Adrenal gland (tissue), 12 donors: ENCODE data around the gene TWNK. TPM values are rescaled to one million over a fixed set of nuclear protein-coding genes. Genes with fewer than 3 reads are reported as not detected.
A peak's percentile ranks its signal among the peaks of the same experiment; 100 is the strongest.

Experiments
- DNase-seq, 7 donors: peaks; one replicate each; pipeline ENCODE4 v3.0.0-alpha.2; 2019 to 2020
- H3K27ac ChIP-seq, 5 donors: fragments of 200-600 bp; sonication (generic) in 4 of 5; 1 replicate in 3 of 5; 2 replicates in 2 of 5; pipeline versions ENCODE4 v1.5.1 to v1.8.0; 2016 to 2020; ENCODE audit warnings: mild to moderate bottlenecking in 1 of 5
- H3K27me3 ChIP-seq: fragments of 200-600 bp; 2 replicates; pipeline ENCODE4 v1.8.0; 2021
- H3K36me3 ChIP-seq, 2 donors: fragments of 200-600 bp; replicated peaks in 1 of 2; 1 replicate in 1 of 2; 2 replicates in 1 of 2; pipeline versions ENCODE4 v1.5.1 to v1.8.0; 2018 to 2022
- H3K4me1 ChIP-seq, 2 donors: fragments of 200-600 bp; replicated peaks in 1 of 2; 1 replicate in 1 of 2; 2 replicates in 1 of 2; pipeline versions ENCODE4 v1.5.1 to v1.8.0; 2018 to 2021
- H3K4me3 ChIP-seq, 4 donors: fragments of 200-600 bp; sonication (generic) in 3 of 4; one replicate each; pipeline ENCODE4 v1.5.1; 2016 to 2018
- H3K9me3 ChIP-seq, 3 donors: fragments of 200-600 bp; sonication (generic) in 1 of 3; replicated peaks in 1 of 3; 1 replicate in 2 of 3; 2 replicates in 1 of 3; pipeline versions ENCODE4 v1.5.1 to v1.8.0; 2016 to 2021
- POLR2A ChIP-seq, 2 donors: fragments of 450-650 bp; IDR thresholded peaks; one replicate each; pipeline ENCODE4 v1.6.1; 2017; ENCODE audit warnings: antibody characterized with exemption in 2 of 2, mild to moderate bottlenecking in 2 of 2, moderate library complexity in 1 of 2
- WGBS, 4 donors: extraction: QIAGEN DNeasy Blood & Tissue Kit in 2 of 4; methylation state at CpG; one replicate each; pipeline versions ENCODE4 v1.1.5 to v1.1.7; 2013 to 2017; 5-methylcytosine and 5-hydroxymethylcytosine counted together
- intact Hi-C, 2 donors: fragments of 100-400 bp; cut with DNase I; formaldehyde crosslinking; loops; one replicate each; pipeline versions ENCODE4 v1.14.1 to v1.15.0; 2022 to 2023
- polyA plus RNA-seq, 3 donors: library from polyadenylated mRNA; stranded (reverse); fragments of 200-250 nt in 2 of 3; fragments of 350-450 nt in 1 of 3; fragmentation: Illumina TruSeq in 1 of 3; extraction: RNeasy Lipid Tissue Mini Kit (QIAGEN cat#74804) in 1 of 3; gene quantifications; one replicate each; pipeline ENCODE4 v1.2.3, GENCODE V29; 2013 to 2014
- total RNA-seq, 9 donors: library from RNA; depleted of rRNA in 4 of 9; stranded (reverse); fragments of >200 nt in 4 of 9; fragments of 120-200 nt in 1 of 9; fragmentation: NEBNext Ultra II Directional in 1 of 9; extraction: Animal tissue kit (Norgen Biotek cat#: 25700) in 1 of 9; gene quantifications; one replicate each; pipeline versions ENCODE4 v1.1.0 to v1.2.4, GENCODE V29; 2013 to 2023
- TF ChIP-seq, protein P1 (sequence below), 6 experiments: fragments of 450-650 bp in 4 of 6; fragments of 200-600 bp in 2 of 6; sonication (generic) in 1 of 6; IDR thresholded peaks; 1 replicate in 5 of 6; 2 replicates in 1 of 6; pipeline versions ENCODE4 v1.5.1 to v1.8.0; 2016 to 2021; ENCODE audit warnings: antibody characterized with exemption in 6 of 6, mild to moderate bottlenecking in 2 of 6, moderate library complexity in 1 of 6
- donor health status: healthy with polysubstance abuse.
- donor health status: Bipolar disorder and iron deficiency.
- donor health status: DM: yes; HTN: yes; CAD: no.
- donor health status: DM: no; HTN: no; CAD: no.
- donor health status: DM: no; HTN: no; CAD: no.
- donor health status: DM: yes; HTN: yes; CAD: no.

TWNK gene
- total and polyA plus RNA-seq, 12 donors: 5.3 to 21.8 (median 9.3) TPM

DNA sequence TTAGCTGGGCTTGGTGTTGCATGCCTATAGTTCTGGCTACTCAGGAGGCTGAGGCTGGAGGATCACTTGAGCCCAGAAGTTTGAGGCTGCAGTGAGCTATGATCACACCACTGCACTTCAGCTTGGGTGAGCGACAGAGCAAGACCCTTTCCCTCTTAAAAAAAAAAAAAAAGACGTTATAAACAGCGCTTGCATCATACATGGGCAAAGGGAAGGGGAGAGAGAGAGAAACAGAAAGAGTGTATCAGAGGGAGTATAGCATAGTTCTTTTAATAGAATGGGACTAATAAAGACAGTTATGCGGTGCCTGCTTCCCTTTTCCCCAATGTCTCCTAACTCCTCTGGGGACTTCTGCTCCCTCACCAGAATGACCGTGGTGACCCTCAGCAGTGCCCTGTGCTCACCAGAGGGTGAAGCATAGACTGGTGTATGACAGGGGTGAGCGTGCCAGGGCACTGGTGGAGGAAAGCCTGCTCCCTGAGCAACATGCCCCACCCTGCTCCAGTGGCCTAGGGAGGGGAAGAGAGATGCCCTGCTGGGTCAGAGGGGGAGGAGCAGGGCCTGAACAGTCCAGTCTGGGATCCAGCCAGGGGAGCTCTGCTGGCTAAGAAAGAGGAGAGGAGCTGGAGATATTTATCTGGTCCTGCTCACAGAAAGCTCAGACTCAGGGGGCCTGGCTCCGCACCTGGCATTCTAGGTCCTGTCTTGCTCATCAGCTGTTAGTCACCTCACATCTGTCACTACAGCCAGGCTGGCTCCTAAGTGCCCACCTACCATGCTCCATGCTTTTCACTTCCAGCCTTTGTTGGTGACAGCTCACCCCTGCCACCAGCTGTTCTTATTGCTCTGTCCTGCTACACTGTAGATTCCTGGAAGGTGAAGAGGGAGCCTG, 41.3 kb downstream of the TWNK start:
- Histone ChIP-seq H3K4me1 (peaks cover 14 to 24% of the 10 kb centered on the region in 2 donors), H3K9me3 (no peaks in the 10 kb centered on the region), H3K27me3 (no peaks in the 10 kb centered on the region), H3K4me3 (no peak overlapping the region), H3K27ac (no peak overlapping the region), H3K36me3 (no peaks in the 10 kb centered on the region)
- 48 to 74% (median 69%) methylated on average over 7 of the region's 7 CpGs for WGBS, 4 donors
- no peak for DNase-seq
- intact Hi-C loops: no loop called here
- TF ChIP-seq POLR2A (IDR thresholded peaks at IDR 0.05): no peak
- TF ChIP-seq, protein P1, sequence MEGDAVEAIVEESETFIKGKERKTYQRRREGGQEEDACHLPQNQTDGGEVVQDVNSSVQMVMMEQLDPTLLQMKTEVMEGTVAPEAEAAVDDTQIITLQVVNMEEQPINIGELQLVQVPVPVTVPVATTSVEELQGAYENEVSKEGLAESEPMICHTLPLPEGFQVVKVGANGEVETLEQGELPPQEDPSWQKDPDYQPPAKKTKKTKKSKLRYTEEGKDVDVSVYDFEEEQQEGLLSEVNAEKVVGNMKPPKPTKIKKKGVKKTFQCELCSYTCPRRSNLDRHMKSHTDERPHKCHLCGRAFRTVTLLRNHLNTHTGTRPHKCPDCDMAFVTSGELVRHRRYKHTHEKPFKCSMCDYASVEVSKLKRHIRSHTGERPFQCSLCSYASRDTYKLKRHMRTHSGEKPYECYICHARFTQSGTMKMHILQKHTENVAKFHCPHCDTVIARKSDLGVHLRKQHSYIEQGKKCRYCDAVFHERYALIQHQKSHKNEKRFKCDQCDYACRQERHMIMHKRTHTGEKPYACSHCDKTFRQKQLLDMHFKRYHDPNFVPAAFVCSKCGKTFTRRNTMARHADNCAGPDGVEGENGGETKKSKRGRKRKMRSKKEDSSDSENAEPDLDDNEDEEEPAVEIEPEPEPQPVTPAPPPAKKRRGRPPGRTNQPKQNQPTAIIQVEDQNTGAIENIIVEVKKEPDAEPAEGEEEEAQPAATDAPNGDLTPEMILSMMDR (IDR thresholded peaks at IDR 0.05): no peak

DNA sequence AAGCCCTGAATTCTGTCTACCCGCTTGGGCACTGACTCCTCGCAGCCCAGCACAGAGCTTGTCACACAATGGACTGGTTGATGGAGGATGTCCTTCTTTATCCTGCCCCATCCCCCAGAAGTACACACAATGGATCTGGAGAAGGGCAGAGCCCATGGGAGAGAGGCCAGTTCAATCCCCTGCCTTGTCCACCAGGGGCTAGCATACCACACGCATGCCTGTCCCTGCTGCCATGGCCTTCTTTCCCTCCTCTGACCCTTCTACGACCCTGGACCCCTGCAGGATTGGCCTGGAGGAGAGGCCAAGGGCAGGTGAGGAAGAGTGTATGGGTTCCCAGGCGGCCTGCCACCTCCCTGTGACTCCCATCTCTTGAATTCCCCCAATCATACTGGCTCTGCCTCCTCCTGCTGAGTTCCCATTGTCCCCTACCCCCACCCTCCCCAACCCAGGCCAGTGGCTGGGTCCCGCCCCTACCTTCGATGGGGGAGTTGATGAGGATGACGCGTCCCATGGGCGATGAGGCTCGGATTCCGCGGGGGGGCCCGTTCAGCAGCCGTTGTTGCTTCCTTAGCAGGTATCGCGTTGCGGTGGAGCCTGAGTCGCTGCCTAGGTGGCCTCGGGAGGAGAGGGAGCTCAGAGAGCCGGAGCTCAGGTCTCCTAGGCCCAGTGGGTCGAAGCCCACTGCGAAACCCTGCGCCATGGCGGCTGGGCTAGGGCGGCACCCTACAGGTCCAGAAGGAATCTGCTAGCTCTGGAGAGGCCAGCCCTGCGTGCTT, 42.4 kb downstream of the TWNK start:
- intact Hi-C loops: no loop called here
- DNase-seq: no peak
- WGBS, 4 donors: 59 to 75% (median 67%) methylated on average over 11 to 27 of the region's 27 CpGs
- Histone ChIP-seq H3K36me3 (peaks cover 0 to 2% of the 10 kb centered on the region in 2 donors), H3K27ac (no peak overlapping the region), H3K4me3 (no peak overlapping the region), H3K4me1 (peaks cover 14 to 26% of the 10 kb centered on the region in 2 donors), H3K27me3 (no peaks in the 10 kb centered on the region), H3K9me3 (no peaks in the 10 kb centered on the region)
- TF ChIP-seq, protein P1 (IDR thresholded peaks at IDR 0.05): no peak
- no peak for TF ChIP-seq POLR2A (IDR thresholded peaks at IDR 0.05)

- WGBS, 4 donors: 10 to 22% (median 15%) methylated on average over 7 to 25 of the region's 25 CpGs
- TF ChIP-seq, protein P1 (IDR thresholded peaks at IDR 0.05): no peak
- TF ChIP-seq POLR2A (IDR thresholded peaks at IDR 0.05): no peak
- H3K4me3 ChIP-seq: peak overlapping the region in 2 of 4 donors; percentile 58 to 69
- no peak for DNase-seq
- H3K36me3 ChIP-seq: peaks cover 0 to 11% of the 10 kb centered on the region in 2 donors
- H3K4me1 ChIP-seq: peaks cover 14 to 26% of the 10 kb centered on the region in 2 donors
- intact Hi-C loops: no loop called here
- no peaks in the 10 kb centered on the region for H3K27me3 ChIP-seq
- H3K27ac ChIP-seq: peak overlapping the region in 2 of 5 donors; percentile 96 to 98
- H3K9me3 ChIP-seq: no peaks in the 10 kb centered on the region
These were observed 43.3 kb downstream of the TWNK start for GRCh38 chr10:101030496-101031127.
